ENCODE data around the gene BMAL1.

BMAL1 gene

DNA sequence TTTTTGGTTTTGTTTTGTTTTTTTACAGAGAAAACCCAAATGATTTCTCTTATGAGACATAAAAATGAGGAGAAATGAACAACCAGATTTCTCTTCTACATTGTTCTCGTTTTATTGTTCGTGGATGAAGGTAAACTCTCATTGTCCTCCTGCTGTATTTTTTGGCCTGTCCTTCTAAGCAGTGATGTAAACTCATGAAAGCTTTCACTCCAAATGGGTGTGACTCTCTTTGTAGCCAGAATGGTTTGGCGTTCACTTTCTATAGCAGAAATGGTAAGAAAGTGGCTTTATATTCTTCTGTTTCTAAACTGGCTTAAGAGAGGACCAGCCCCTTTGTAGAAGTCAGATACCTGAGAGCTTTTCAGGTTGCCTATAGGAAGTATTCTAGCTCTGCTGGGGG, 15.5 kb upstream of the BMAL1 start:
- no peak for DNase-seq

GRCh38 chr11:13268791-13269190, 8.8 kb upstream of the BMAL1 start:
- DNase-seq: no peak

DNA sequence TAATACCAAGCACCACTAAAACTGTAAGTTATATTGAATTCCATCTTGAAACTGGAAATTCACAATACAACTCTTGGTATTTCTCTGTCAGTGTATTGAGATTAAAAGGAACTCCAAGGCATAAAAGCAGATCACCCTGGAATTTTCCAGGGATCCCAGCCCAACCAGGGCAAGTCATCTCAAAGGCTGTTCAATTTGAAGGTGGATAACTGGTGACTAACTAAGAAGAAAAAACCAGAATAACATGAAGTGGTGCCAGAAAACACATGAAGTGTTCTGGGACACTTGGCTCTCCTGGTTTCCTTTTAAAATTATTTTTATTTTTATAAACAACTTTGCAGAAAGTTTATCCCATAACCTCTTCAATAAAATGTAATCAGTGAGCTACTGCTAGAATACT, 7.8 kb upstream of the BMAL1 start:
- DNase-seq: no peak

- DNase-seq: no peak
Observed at GRCh38 chr11:13271060-13271693, 6.4 kb upstream of the BMAL1 start.

GRCh38 chr11:13276454-13276831, 1.1 kb upstream of the BMAL1 start:
- peak in 1 of 2 experiments; percentile 23 for DNase-seq

- peak; percentile 93 to 95 for DNase-seq
Observed at GRCh38 chr11:13276832-13277767, 490 bp upstream of the BMAL1 start.

DNA sequence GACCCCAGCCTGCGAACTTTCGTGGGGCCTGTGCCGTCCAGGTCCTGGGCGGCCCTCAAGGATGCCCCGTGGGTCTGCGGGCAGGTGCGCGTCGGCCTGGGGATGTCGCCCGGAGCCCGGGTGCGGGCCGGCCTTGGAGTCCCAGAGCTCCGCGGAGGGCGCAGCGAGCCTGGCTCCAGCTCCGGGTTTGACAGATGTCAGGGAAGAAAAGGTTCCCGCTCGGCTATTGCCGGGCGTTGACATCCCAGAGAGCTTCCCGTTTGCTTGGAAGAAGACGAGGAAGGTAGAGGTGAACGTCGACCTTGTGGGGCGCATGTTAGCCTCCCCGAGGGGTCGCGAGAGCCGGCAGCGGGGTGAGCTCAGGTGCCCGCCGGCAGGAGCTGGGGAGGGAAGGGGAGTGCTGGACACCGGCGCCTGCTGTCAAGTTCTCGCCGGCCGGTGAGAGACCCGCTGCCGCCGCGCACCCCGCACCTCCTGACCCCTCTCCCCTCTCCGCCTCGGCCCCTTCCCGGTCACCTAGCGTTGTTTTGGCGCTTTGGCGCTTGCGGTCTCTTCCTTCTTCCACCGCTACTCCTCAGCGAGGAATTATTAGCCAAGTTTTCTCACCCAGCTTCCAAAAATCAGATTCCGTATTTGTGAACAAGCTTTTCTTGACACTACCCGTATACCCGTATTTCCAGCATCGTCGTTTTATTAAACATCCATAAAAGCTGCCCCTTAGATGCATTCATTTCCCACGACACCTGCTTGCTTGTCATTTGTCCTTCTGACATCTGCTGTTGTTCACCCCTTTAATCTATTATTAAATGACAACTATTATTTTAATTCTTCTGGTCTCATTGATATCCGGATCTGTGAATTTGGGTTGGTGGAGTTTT, 1.3 kb downstream of the BMAL1 start:
- peak in 1 of 2 experiments; percentile 30 for DNase-seq

DNA sequence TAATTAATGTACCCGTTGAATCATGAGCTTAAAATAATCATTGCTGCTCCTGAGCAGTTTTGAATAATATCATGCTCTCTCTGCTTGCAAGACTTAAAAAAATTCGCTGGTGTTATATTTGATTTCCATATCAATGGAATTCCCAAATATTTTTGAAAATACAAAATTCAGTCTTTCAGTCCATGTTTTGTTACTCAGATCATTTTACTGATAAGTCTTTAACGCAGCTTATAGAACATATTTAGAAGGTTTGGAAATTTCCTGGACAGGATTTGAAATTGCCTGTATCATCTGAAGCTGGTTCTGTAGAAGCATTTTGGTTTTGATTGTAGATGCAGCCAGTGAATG, 1.9 kb downstream of the BMAL1 start:
- no peak for DNase-seq

GRCh38 chr11:13280092-13280722, 2.6 kb downstream of the BMAL1 start:
- DNase-seq: no peak

- DNase-seq: no peak
Observed at GRCh38 chr11:13280777-13281176, 3.2 kb downstream of the BMAL1 start.

GRCh38 chr11:13283636-13284035, 6.0 kb downstream of the BMAL1 start:
- no peak for DNase-seq

GRCh38 chr11:13284776-13285588, 7.4 kb downstream of the BMAL1 start:
- no peak for DNase-seq

DNA sequence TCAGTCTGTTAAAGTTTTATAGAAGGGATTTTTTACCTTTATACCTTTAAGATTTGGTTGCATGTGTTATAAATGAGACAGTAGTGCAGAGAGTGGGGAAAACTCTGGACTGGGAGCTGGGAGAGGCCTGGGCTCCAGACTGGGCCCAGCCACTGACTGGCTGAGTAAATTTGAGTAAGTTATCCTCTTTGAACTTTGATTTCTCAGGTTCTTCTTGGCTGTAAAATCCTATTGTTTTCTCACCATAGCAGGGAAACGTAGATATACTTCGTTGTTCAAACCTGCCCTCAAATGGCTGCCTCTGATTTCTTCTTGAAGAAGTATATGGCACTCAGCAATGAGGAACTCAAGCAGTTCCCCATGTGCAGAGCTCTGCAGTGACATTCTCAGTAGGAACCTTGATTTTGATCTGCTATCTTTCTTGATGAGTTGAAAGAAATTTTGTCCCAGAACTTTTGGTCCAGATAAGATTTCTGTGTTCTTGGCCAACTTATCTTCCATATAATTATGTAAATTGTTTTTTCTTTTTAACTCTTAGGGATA, 8.8 kb downstream of the BMAL1 start:
- DNase-seq: no peak

DNA sequence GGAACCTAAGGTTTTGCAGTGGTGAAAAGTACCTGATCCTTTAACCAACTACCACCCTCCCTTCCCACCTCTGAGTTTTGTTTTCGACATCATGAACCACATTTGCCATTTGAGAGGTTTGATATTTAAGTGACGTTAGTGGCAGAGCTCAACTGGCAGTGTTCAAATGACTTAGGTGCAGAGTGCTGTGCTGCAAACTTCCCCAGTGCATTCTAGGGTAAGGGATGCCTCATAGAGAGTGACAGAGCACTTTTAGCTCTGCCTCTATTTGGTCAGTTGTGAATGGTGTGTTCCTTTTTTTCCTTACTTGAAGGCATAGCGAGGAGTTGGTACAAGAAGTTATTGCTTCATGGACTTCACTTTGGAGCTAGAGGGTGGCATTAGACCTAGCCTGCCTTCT, 9.4 kb downstream of the BMAL1 start:
- DNase-seq: no peak

DNA sequence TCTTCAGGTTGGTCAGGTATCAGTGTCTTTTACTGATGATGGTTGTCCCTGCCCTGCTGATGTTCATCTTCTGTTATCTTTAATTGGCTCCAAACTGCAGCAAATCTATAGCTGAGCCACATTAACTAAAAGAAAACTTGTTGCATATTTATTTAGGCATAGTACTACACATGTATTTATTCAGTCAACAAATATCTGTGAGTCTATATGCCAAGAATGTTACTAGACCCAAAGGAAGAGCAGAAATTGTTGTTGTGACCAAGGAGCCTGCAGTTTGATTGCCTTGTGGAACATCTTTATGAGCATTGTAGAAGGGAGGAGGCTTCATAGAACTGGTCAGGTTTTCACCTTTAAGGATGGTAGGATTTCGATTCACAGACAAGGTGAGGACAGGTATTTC, 10.1 kb downstream of the BMAL1 start:
- DNase-seq: no peak

GRCh38 chr11:13288375-13289029, 10.9 kb downstream of the BMAL1 start:
- DNase-seq: peak in 1 of 2 experiments; percentile 59

- no peak for DNase-seq
Observed at GRCh38 chr11:13289081-13289480, 11.5 kb downstream of the BMAL1 start.

- no peak for DNase-seq
Observed at GRCh38 chr11:13290221-13290980, 12.8 kb downstream of the BMAL1 start.

- no peak for DNase-seq
Observed at GRCh38 chr11:13291361-13291760, 13.8 kb downstream of the BMAL1 start.

DNA sequence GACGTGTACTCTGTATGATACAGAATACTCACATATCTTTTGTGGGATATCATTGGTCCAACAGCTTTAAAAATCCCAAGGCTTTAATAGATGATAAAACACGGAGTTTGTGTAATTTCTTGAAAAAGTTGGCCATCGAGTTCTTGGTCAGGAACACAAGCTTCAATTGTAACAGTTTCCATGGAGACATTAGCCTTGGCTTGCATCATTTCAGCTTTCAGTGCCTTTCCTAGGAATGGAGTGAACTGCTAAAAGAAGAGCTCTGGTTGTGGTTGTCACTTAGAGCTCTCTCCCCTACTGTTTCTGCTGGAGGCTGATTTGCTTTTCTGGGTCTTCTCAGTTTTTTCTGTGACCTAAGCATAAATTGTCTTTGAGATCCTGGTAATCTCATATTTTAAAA, 14.2 kb downstream of the BMAL1 start:
- no peak for DNase-seq

Data from NCI-H524 (cell line).